ENCODE results near the gene PLCB1. TPM values are rescaled to one million over a fixed set of nuclear protein-coding genes. Genes with fewer than 3 reads are reported as not detected.
A peak's percentile ranks its signal among the peaks of the same experiment; 100 is the strongest.

The PLCB1 gene
- total and polyA plus RNA-seq, 2 donors (not counting 1 experiment from before 2014, with no cell fraction given) = 13.4 to 23.3 TPM

DNA sequence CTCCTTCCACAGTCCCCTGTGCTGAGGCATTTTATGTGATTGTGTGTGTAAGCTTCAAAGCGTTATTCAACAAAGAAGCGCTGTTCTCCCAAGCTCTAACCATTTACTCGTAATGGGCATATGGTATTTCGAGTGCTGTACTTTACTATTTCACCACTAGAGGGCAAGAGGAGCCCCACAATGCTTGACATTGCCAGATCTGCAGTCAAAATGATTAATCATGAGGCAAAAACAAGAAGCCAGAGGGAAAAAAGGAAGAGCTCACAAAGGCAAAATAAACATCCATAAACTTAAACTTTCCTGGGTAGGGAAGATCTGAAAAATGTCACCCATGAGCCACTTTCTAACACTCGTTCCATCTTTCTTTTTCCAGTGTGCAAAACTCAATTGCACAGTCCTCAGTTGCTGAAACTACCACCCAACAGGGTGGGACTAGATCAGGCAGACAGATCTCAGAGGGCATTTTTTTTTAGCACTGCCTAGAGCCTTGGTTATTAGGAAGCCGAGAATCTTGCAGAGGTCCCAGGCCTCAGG, 721.8 kb downstream of the PLCB1 start:
- Histone ChIP-seq H3K79me2 (ENCODE audit: control insufficient read depth, insufficient read depth, low read length) (no peaks in the 10 kb centered on the region), H3K27ac (ENCODE audit: insufficient read depth, low read length) (peak overlapping the region; percentile 28), H3K9me3 (ENCODE audit: control insufficient read depth, insufficient read depth, low read depth, low read length) (no peaks in the 10 kb centered on the region), H3K36me3 (ENCODE audit: control insufficient read depth, insufficient read depth, low read length) (no peaks in the 10 kb centered on the region), H3K4me2 (ENCODE audit: extremely low read depth, insufficient read depth, low read length) (peak overlapping the region; percentile 72), H3K4me1 (ENCODE audit: control insufficient read depth, extremely low read depth, insufficient read depth, low read length) (peaks cover 9% of the 10 kb centered on the region), H3K4me3 (replicated peaks in 1 of 4; ENCODE audit: control extremely low read depth in 1 of 4, insufficient read depth in 1 of 4, low read depth in 3 of 4, low read length in 4 of 4) (peak overlapping the region in 2 of 4 experiments; percentile 28 to 46), H4K20me1 (ENCODE audit: control insufficient read depth, extremely low read depth, insufficient read depth, low read length) (no peaks in the 10 kb centered on the region), H2AFZ (ENCODE audit: low read length) (no peak overlapping the region), H3K27me3 (ENCODE audit: control insufficient read depth, insufficient read depth, low read length) (no peaks in the 10 kb centered on the region), H3K9ac (ENCODE audit: insufficient read depth, low read length) (no peak overlapping the region)
- DNase-seq (ENCODE audit: low read depth in 2 of 2) = peak; percentile 70 to 87
- TF ChIP-seq EZH2 (IDR thresholded peaks at IDR 0.05; ENCODE audit: low read length, missing control alignments) = no peak
- TF ChIP-seq, protein P1, sequence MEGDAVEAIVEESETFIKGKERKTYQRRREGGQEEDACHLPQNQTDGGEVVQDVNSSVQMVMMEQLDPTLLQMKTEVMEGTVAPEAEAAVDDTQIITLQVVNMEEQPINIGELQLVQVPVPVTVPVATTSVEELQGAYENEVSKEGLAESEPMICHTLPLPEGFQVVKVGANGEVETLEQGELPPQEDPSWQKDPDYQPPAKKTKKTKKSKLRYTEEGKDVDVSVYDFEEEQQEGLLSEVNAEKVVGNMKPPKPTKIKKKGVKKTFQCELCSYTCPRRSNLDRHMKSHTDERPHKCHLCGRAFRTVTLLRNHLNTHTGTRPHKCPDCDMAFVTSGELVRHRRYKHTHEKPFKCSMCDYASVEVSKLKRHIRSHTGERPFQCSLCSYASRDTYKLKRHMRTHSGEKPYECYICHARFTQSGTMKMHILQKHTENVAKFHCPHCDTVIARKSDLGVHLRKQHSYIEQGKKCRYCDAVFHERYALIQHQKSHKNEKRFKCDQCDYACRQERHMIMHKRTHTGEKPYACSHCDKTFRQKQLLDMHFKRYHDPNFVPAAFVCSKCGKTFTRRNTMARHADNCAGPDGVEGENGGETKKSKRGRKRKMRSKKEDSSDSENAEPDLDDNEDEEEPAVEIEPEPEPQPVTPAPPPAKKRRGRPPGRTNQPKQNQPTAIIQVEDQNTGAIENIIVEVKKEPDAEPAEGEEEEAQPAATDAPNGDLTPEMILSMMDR (conservative IDR thresholded peaks at IDR 0.05 in 1 of 2, IDR thresholded peaks at IDR 0.05 in 1 of 2; ENCODE audit: low read depth in 1 of 2, low read length in 2 of 2) = peak; percentile 84 to 92

DNA sequence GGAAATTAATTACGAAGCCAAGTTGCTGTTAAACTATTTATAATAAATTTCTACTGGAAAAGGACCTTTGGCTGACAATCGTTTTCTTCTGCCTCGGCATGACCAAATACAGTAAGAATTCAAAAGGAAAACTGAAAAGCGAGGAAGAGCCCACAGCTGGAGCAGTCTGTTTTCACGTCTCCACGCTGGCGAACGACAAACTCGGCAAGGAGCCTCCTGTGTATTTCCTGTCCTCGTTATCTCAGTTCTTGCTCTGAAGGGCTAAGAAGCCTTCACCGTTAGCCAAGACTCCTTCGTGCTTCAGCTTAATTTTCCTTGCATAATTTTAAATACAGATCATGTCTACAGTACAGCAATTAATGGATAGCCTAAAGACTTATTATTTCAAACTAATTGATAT, 722.5 kb downstream of the PLCB1 start:
- no peak overlapping the region for H3K9ac ChIP-seq (ENCODE audit: insufficient read depth, low read length)
- no peaks in the 10 kb centered on the region for H3K27me3 ChIP-seq (ENCODE audit: control insufficient read depth, insufficient read depth, low read length)
- H3K4me3 ChIP-seq (replicated peaks in 1 of 4; ENCODE audit: control extremely low read depth in 1 of 4, insufficient read depth in 1 of 4, low read depth in 3 of 4, low read length in 4 of 4) = peak overlapping the region in 2 of 4 experiments; percentile 28 to 46
- peak; percentile 64 to 72 for DNase-seq (ENCODE audit: low read depth in 2 of 2)
- peaks cover 9% of the 10 kb centered on the region for H3K4me1 ChIP-seq (ENCODE audit: control insufficient read depth, extremely low read depth, insufficient read depth, low read length)
- H2AFZ ChIP-seq (ENCODE audit: low read length) = no peak overlapping the region
- no peaks in the 10 kb centered on the region for H3K79me2 ChIP-seq (ENCODE audit: control insufficient read depth, insufficient read depth, low read length)
- H3K4me2 ChIP-seq (ENCODE audit: extremely low read depth, insufficient read depth, low read length) = peak overlapping the region; percentile 72
- TF ChIP-seq, protein P1 (conservative IDR thresholded peaks at IDR 0.05 in 1 of 2, IDR thresholded peaks at IDR 0.05 in 1 of 2; ENCODE audit: low read depth in 1 of 2, low read length in 2 of 2) = no peak
- TF ChIP-seq EZH2 (IDR thresholded peaks at IDR 0.05; ENCODE audit: low read length, missing control alignments) = no peak
- H3K9me3 ChIP-seq (ENCODE audit: control insufficient read depth, insufficient read depth, low read depth, low read length) = no peaks in the 10 kb centered on the region
- H3K27ac ChIP-seq (ENCODE audit: insufficient read depth, low read length) = peak overlapping the region; percentile 28
- H4K20me1 ChIP-seq (ENCODE audit: control insufficient read depth, extremely low read depth, insufficient read depth, low read length) = no peaks in the 10 kb centered on the region
- no peaks in the 10 kb centered on the region for H3K36me3 ChIP-seq (ENCODE audit: control insufficient read depth, insufficient read depth, low read length)

DNA sequence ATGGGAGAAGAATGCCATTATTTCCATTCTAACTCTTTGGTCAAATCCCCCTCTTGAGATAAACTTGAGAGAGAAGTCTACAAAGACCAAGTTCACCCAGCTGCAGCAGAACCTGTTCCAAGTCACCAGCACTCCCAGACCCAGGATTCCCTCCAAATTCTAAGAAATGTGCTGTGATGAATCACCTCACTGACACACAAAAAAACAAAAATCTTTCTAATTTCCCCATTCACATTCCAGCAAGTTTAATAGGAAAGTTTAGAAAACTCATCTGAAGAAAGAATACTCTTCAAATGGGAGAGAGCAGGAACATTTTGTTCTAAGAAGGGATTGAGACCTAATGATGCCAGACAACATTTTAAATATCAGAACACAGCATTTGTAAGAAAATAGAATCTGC, 723.2 kb downstream of the PLCB1 start:
- no peak overlapping the region for H3K4me2 ChIP-seq (ENCODE audit: extremely low read depth, insufficient read depth, low read length)

More for the DNA sequence above, 723.2 kb downstream of the PLCB1 start:
- Histone ChIP-seq H3K79me2 (ENCODE audit: control insufficient read depth, insufficient read depth, low read length) (no peaks in the 10 kb centered on the region), H3K4me3 (replicated peaks in 1 of 4; ENCODE audit: control extremely low read depth in 1 of 4, insufficient read depth in 1 of 4, low read depth in 3 of 4, low read length in 4 of 4) (peak overlapping the region in 1 of 4 experiments; percentile 28), H3K4me1 (ENCODE audit: control insufficient read depth, extremely low read depth, insufficient read depth, low read length) (peaks cover 12% of the 10 kb centered on the region), H3K9ac (ENCODE audit: insufficient read depth, low read length) (no peak overlapping the region), H3K27me3 (ENCODE audit: control insufficient read depth, insufficient read depth, low read length) (no peaks in the 10 kb centered on the region), H3K9me3 (ENCODE audit: control insufficient read depth, insufficient read depth, low read depth, low read length) (no peaks in the 10 kb centered on the region), H2AFZ (ENCODE audit: low read length) (no peak overlapping the region), H3K27ac (ENCODE audit: insufficient read depth, low read length) (no peak overlapping the region), H4K20me1 (ENCODE audit: control insufficient read depth, extremely low read depth, insufficient read depth, low read length) (no peaks in the 10 kb centered on the region), H3K36me3 (ENCODE audit: control insufficient read depth, insufficient read depth, low read length) (no peaks in the 10 kb centered on the region)
- peak; percentile 46 to 75 for DNase-seq (ENCODE audit: low read depth in 2 of 2)
- no peak for TF ChIP-seq EZH2 (IDR thresholded peaks at IDR 0.05; ENCODE audit: low read length, missing control alignments)
- TF ChIP-seq, protein P1 (conservative IDR thresholded peaks at IDR 0.05 in 1 of 2, IDR thresholded peaks at IDR 0.05 in 1 of 2; ENCODE audit: low read depth in 1 of 2, low read length in 2 of 2) = no peak
